Kidney glomerular epithelial cell (primary cell): ENCODE data around the gene DEFB118.
"Not testable (repeated sequence)": the region's sequence is repeated elsewhere in the genome, so short reads cannot be mapped to it uniquely, and the experiment has no call there.

Experiments used
- DNase-seq: peaks from one replicate; lab custom pipeline; 2025; lab: John Stamatoyannopoulos, UW

DEFB118 gene

GRCh38 chr20:31368301-31368700 lies at the start of gene DEFB118:
DEFB118 (plus strand) TSS chr20:31368601; CDS start chr20:31368651, 50 bp downstream.
- no peak for DNase-seq

GRCh38 chr20:31322504-31322903 lies 45.9 kb upstream of the DEFB118 start:
- no peak for DNase-seq

- no peak for DNase-seq
These were observed 37.5 kb upstream of the DEFB118 start for GRCh38 chr20:31330893-31331292.

- no peak for DNase-seq
These were observed 26.9 kb upstream of the DEFB118 start for GRCh38 chr20:31341470-31341869.

GRCh38 chr20:31355981-31356380 lies 12.4 kb upstream of the DEFB118 start:
- DNase-seq: no peak

- DNase-seq: no peak
These were observed 5.1 kb upstream of the DEFB118 start for GRCh38 chr20:31363295-31363694.

GRCh38 chr20:31364272-31364671 lies 4.1 kb upstream of the DEFB118 start:
- DNase-seq: not testable (repeated sequence)

- DNase-seq: no peak
These were observed 5.9 kb downstream of the DEFB118 start for GRCh38 chr20:31374346-31374745.

- DNase-seq: no peak
These were observed 22.1 kb downstream of the DEFB118 start, which contains the start of gene DEFB119 for GRCh38 chr20:31390490-31390889. DEFB119 (minus strand) TSS chr20:31390590; CDS start chr20:31390483, 107 bp downstream.

GRCh38 chr20:31392836-31393235 lies 24.4 kb downstream of the DEFB118 start:
- no peak for DNase-seq

GRCh38 chr20:31394900-31395299 lies 26.5 kb downstream of the DEFB118 start:
- DNase-seq: no peak

GRCh38 chr20:31403886-31404285 lies 35.5 kb downstream of the DEFB118 start:
- no peak for DNase-seq

- DNase-seq: no peak
These were observed 37.7 kb downstream of the DEFB118 start, which contains the start of gene DEFB121 for GRCh38 chr20:31406115-31406514. DEFB121 (minus strand) TSS chr20:31406215; CDS start chr20:31406152, 63 bp downstream.

GRCh38 chr20:31410011-31410410 lies 41.6 kb downstream of the DEFB118 start:
- DNase-seq: no peak

GRCh38 chr20:31414381-31414780 lies 46.0 kb downstream of the DEFB118 start:
- DNase-seq: no peak

- DNase-seq: no peak
These were observed 47.3 kb downstream of the DEFB118 start for GRCh38 chr20:31415653-31416052.

- no peak for DNase-seq
These were observed 49.9 kb downstream of the DEFB118 start for GRCh38 chr20:31418307-31418706.
